Measurements from ENCODE around the gene TBC1D8. TPM values are rescaled to one million over a fixed set of nuclear protein-coding genes. Genes with fewer than 3 reads are reported as not detected.
A peak's percentile ranks its signal among the peaks of the same experiment; 100 is the strongest.

The TBC1D8 gene
- total RNA-seq, 2 experiments from 2014 or later, result 0.12 to 0.45 TPM

- H3K9me3 Mint-ChIP-seq (ENCODE audit: low read depth), result no peaks in the 10 kb centered on the region
- H3K4me1 Mint-ChIP-seq, result no peaks in the 10 kb centered on the region
- no peak overlapping the region for H3K27ac Mint-ChIP-seq
- DNase-seq (no peak), ATAC-seq (no peak)
- H3K27me3 Mint-ChIP-seq, result no peaks in the 10 kb centered on the region
- H3K36me3 Mint-ChIP-seq, result peaks cover 1% of the 10 kb centered on the region
- no peak overlapping the region for H3K4me3 Mint-ChIP-seq
- CTCF ChIA-PET, result interaction anchor here (0.5 to 2.2 kb wide), 3 partner anchors 14 to 236 kb away, joined by 3 to 7 read pairs (median 3); no protein-coding TSS in a partner anchor
These were observed 124.9 kb downstream of the TBC1D8 start for GRCh38 chr2:101026253-101026701.

- DNase-seq, result no peak
- peaks cover 4% of the 10 kb centered on the region for H3K36me3 Mint-ChIP-seq
- no peaks in the 10 kb centered on the region for H3K27me3 Mint-ChIP-seq
- H3K4me3 Mint-ChIP-seq, result no peak overlapping the region
- H3K4me1 Mint-ChIP-seq, result no peaks in the 10 kb centered on the region
- CTCF ChIA-PET, result interaction anchor here (0.8 to 2.2 kb wide), 2 partner anchors 13 to 180 kb away, joined by 3 to 7 read pairs; no protein-coding TSS in a partner anchor
- H3K9me3 Mint-ChIP-seq (ENCODE audit: low read depth), result no peaks in the 10 kb centered on the region
- H3K27ac Mint-ChIP-seq, result no peak overlapping the region
- no peak for ATAC-seq
These were observed 125.6 kb downstream of the TBC1D8 start for GRCh38 chr2:101025561-101025960.

GRCh38 chr2:101023327-101024107 is 127.7 kb downstream of the TBC1D8 start:
- Mint-ChIP-seq H3K9me3 (ENCODE audit: low read depth) (no peaks in the 10 kb centered on the region), H3K36me3 (peaks cover 9% of the 10 kb centered on the region), H3K27me3 (no peaks in the 10 kb centered on the region), H3K27ac (no peak overlapping the region), H3K4me3 (no peak overlapping the region), H3K4me1 (no peaks in the 10 kb centered on the region)
- DNase-seq (no peak), ATAC-seq (no peak)
- CTCF ChIA-PET, result no interaction called here

GRCh38 chr2:101022221-101022620 is 129.0 kb downstream of the TBC1D8 start:
- H3K27me3 Mint-ChIP-seq, result no peaks in the 10 kb centered on the region
- peaks cover 9% of the 10 kb centered on the region for H3K36me3 Mint-ChIP-seq
- CTCF ChIA-PET, result interaction anchor here (1.5 kb wide), 1 partner anchor 10 kb away, joined by 5 read pairs; no protein-coding TSS in a partner anchor
- DNase-seq (no peak), ATAC-seq (no peak)
- no peaks in the 10 kb centered on the region for H3K4me1 Mint-ChIP-seq
- no peaks in the 10 kb centered on the region for H3K9me3 Mint-ChIP-seq (ENCODE audit: low read depth)
- no peak overlapping the region for H3K4me3 Mint-ChIP-seq
- H3K27ac Mint-ChIP-seq, result no peak overlapping the region

GRCh38 chr2:101018934-101019333 is 132.2 kb downstream of the TBC1D8 start:
- H3K4me3 Mint-ChIP-seq, result no peak overlapping the region
- CTCF ChIA-PET, result no interaction called here
- peak overlapping the region; percentile 14 for H3K27ac Mint-ChIP-seq

GRCh38 chr2:101017371-101017770 is 133.8 kb downstream of the TBC1D8 start:
- no peaks in the 10 kb centered on the region for H3K4me1 Mint-ChIP-seq
- CTCF ChIA-PET, result interaction anchor here (1.1 kb wide), 1 partner anchor 10 kb away, joined by 3 read pairs; no protein-coding TSS in a partner anchor
- peaks cover 33% of the 10 kb centered on the region for H3K36me3 Mint-ChIP-seq
- H3K27ac Mint-ChIP-seq, result no peak overlapping the region
- no peaks in the 10 kb centered on the region for H3K9me3 Mint-ChIP-seq (ENCODE audit: low read depth)
- DNase-seq (no peak), ATAC-seq (no peak)
- no peak overlapping the region for H3K4me3 Mint-ChIP-seq
- no peaks in the 10 kb centered on the region for H3K27me3 Mint-ChIP-seq

More at GRCh38 chr2:101018934-101019333, 132.2 kb downstream of the TBC1D8 start:
- no peaks in the 10 kb centered on the region for H3K4me1 Mint-ChIP-seq
- ATAC-seq (no peak), DNase-seq (no peak)
- no peaks in the 10 kb centered on the region for H3K9me3 Mint-ChIP-seq (ENCODE audit: low read depth)
- H3K27me3 Mint-ChIP-seq, result no peaks in the 10 kb centered on the region
- H3K36me3 Mint-ChIP-seq, result peaks cover 24% of the 10 kb centered on the region

GRCh38 chr2:101014264-101014857 is 136.8 kb downstream of the TBC1D8 start:
- DNase-seq (no peak), ATAC-seq (no peak)
- Mint-ChIP-seq H3K4me3 (no peak overlapping the region), H3K36me3 (peaks cover 38% of the 10 kb centered on the region), H3K4me1 (peaks cover 19% of the 10 kb centered on the region), H3K27me3 (no peaks in the 10 kb centered on the region), H3K27ac (no peak overlapping the region), H3K9me3 (ENCODE audit: low read depth) (no peaks in the 10 kb centered on the region)
- CTCF ChIA-PET, result interaction anchor here (0.8 to 3.0 kb wide), 5 partner anchors 11 to 328 kb away, joined by 3 to 24 read pairs (median 3); partner anchors contain the start of gene RPL31

- Mint-ChIP-seq H3K27ac (no peak overlapping the region), H3K9me3 (ENCODE audit: low read depth) (no peaks in the 10 kb centered on the region), H3K36me3 (peaks cover 43% of the 10 kb centered on the region), H3K27me3 (no peaks in the 10 kb centered on the region), H3K4me3 (no peak overlapping the region), H3K4me1 (peaks cover 29% of the 10 kb centered on the region)
- ATAC-seq, result no peak
- DNase-seq, result no peak
- CTCF ChIA-PET, result interaction anchor here (0.7 to 3.0 kb wide), 18 partner anchors 9 to 406 kb away, joined by 3 to 24 read pairs (median 4); partner anchors contain the start of genes CNOT11, RPL31 and TBC1D8
These were observed 138.4 kb downstream of the TBC1D8 start for GRCh38 chr2:101012706-101013181.

GRCh38 chr2:101012054-101012705 is 139.0 kb downstream of the TBC1D8 start:
- H3K27ac Mint-ChIP-seq, result peak overlapping the region; percentile 28
- H3K4me1 Mint-ChIP-seq, result peaks cover 34% of the 10 kb centered on the region
- H3K9me3 Mint-ChIP-seq (ENCODE audit: low read depth), result no peaks in the 10 kb centered on the region
- H3K36me3 Mint-ChIP-seq, result peaks cover 49% of the 10 kb centered on the region
- no peaks in the 10 kb centered on the region for H3K27me3 Mint-ChIP-seq
- ATAC-seq, result no peak
- CTCF ChIA-PET, result interaction anchor here (0.7 to 3.0 kb wide), 17 partner anchors 9 to 405 kb away, joined by 3 to 24 read pairs (median 4); partner anchors contain the start of genes CNOT11, RPL31 and TBC1D8
- no peak for DNase-seq
- H3K4me3 Mint-ChIP-seq, result no peak overlapping the region

- H3K4me3 Mint-ChIP-seq, result no peak overlapping the region
- DNase-seq, result no peak
- no peaks in the 10 kb centered on the region for H3K9me3 Mint-ChIP-seq (ENCODE audit: low read depth)
- no peaks in the 10 kb centered on the region for H3K27me3 Mint-ChIP-seq
- CTCF ChIA-PET, result no interaction called here
- ATAC-seq, result no peak
- peaks cover 37% of the 10 kb centered on the region for H3K4me1 Mint-ChIP-seq
- H3K27ac Mint-ChIP-seq, result no peak overlapping the region
- peaks cover 57% of the 10 kb centered on the region for H3K36me3 Mint-ChIP-seq
These were observed 140.0 kb downstream of the TBC1D8 start for GRCh38 chr2:101011152-101011551.

- DNase-seq (no peak), ATAC-seq (no peak)
- Mint-ChIP-seq H3K9me3 (ENCODE audit: low read depth) (no peaks in the 10 kb centered on the region), H3K4me1 (peaks cover 69% of the 10 kb centered on the region), H3K27me3 (no peaks in the 10 kb centered on the region), H3K36me3 (peaks cover 68% of the 10 kb centered on the region), H3K4me3 (no peak overlapping the region), H3K27ac (peak overlapping the region; percentile 64)
- CTCF ChIA-PET, result no interaction called here
These were observed 143.5 kb downstream of the TBC1D8 start for GRCh38 chr2:101007415-101008345.

- H3K27me3 Mint-ChIP-seq, result no peaks in the 10 kb centered on the region
- H3K4me3 Mint-ChIP-seq, result no peak overlapping the region
- ATAC-seq (no peak), DNase-seq (no peak)
- CTCF ChIA-PET, result interaction anchor here (0.7 to 1.3 kb wide), 3 partner anchors 212 to 396 kb away, joined by 3 read pairs; no protein-coding TSS in a partner anchor
- no peaks in the 10 kb centered on the region for H3K9me3 Mint-ChIP-seq (ENCODE audit: low read depth)
- H3K27ac Mint-ChIP-seq, result peak overlapping the region; percentile 61
- H3K36me3 Mint-ChIP-seq, result peaks cover 66% of the 10 kb centered on the region
- peaks cover 66% of the 10 kb centered on the region for H3K4me1 Mint-ChIP-seq
These were observed 145.0 kb downstream of the TBC1D8 start for GRCh38 chr2:101006065-101006715.

All from activated CD8-positive, alpha-beta memory T cell treated with anti-CD3 and anti-CD28 coated beads, Interleukin-2, amount 10 ng/mL, durations not matched to agents 7 days and 5 days (primary cell).